Measurements from ENCODE around the gene MYL5.
"Not testable (repeated sequence)": the region's sequence is repeated elsewhere in the genome, so short reads cannot be mapped to it uniquely, and the experiment has no call there.

Gene MYL5

DNA sequence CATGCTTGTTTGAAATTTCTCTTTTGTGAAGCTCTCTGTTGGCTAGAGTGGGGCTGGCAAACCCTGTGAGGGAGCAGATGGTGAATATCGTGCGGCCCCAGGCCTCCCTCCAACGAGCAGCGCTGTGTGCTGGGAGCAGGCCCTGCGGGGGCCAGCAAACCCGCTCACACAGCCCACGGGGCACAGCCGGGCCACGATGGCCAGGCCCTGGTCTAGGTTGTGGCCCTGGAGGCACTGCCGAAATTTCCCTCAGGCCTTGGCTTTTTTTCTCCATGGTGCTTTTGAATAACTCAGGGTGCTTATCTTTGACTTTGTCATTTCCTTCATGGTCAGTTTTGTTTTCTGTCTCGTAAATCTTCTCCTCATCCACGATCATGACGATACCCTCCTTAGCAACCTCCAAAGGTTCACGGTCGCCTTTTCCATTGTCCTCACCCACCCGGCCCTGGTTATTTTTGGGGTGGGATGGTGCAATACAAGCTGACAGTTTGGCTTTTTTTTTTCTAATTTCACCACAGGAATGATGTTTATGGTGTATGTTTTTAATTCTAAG, 52.0 kb downstream of the MYL5 start:
- in situ Hi-C loops (cut with HindIII; ENCODE audit: low sequenced_read_pairs), result no loop called here
- DNase-seq (ENCODE audit: low read depth, low spot score), result no peak
- no peak overlapping the region for H3K4me3 ChIP-seq (ENCODE audit: low read depth, low read length)

DNA sequence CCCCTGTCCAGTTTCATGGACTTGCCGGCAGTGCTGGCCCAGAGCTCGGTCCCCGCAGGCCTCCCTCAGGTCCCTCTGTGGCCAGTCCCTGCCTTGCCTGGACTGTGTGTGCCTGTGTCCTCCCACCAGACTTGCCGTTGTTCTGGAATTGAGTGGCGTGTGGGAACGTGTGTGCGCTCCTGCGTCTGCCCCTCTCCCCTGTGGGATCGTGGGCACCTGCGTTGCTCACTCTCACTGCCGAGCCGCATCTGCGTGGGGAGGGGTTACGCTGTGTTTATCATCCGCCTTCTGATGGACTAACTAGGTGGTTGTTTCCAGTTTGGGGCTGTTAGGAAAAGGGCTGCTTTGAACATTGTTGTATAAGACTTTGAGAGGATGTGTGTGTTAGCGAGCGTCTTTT, 52.5 kb downstream of the MYL5 start:
- TF ChIP-seq CTCF (IDR thresholded peaks at IDR 0.05; ENCODE audit: low read depth, low read length), result no peak
- in situ Hi-C loops (cut with HindIII; ENCODE audit: low sequenced_read_pairs), result no loop called here
- no peak overlapping the region for H3K4me3 ChIP-seq (ENCODE audit: low read depth, low read length)
- DNase-seq (ENCODE audit: low read depth, low spot score), result no peak

More for the DNA sequence above, 52.0 kb downstream of the MYL5 start:
- TF ChIP-seq CTCF (IDR thresholded peaks at IDR 0.05; ENCODE audit: low read depth, low read length), result no peak

- in situ Hi-C loops (cut with HindIII; ENCODE audit: low sequenced_read_pairs), result no loop called here
- no peak for DNase-seq (ENCODE audit: low read depth, low spot score)
- no peak for TF ChIP-seq CTCF (IDR thresholded peaks at IDR 0.05; ENCODE audit: low read depth, low read length)
- no peak overlapping the region for H3K4me3 ChIP-seq (ENCODE audit: low read depth, low read length)
These were observed 53.2 kb downstream of the MYL5 start for GRCh38 chr4:727576-727975.

DNA sequence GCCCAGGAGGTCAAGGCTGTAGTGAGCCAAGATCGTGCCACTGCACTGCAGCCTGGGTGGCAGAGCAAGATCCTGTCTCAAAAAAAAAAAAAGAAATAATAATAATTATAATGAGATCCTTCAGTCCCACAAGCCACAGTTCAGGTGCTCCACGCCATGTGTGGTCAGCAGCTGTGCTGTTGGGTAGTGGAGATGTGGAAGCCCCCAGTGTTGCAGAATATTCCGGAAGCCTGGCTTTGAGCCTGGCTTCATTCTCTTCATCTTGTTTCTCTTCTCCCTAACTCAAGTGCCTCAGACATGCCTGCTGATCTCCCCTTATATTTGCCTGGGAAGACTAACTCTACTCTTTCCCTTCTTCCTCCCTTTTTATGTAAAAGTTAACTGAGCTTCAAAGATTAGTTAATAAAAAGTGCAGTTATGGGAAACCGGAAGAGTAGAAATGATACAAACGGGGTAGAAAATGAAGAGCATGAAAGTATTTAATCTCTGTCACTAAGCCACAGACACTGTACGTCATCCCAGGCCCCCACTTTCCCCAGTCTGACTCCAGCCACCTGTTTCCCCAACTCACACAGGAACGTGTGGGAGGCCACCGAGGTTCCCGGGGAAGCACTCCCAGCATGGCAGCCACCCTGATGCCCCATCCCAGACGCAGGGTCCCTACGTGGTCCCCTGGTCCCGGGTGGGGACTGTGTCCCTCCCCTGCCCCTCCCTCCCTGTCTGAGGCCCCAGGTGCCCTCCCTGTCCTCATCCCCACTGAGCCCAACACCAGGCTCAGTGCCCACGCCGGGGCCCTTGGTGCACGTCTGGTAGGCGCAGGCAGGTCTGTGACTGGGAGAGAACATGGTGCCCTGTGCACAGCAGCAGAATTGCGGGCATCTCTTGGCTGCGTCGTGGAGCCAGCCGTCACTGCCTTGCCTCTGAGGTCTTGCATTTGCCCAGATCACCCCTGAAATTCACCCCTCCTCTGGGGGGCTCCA, 55.3 kb downstream of the MYL5 start:
- no peak for TF ChIP-seq CTCF (IDR thresholded peaks at IDR 0.05; ENCODE audit: low read depth, low read length)
- in situ Hi-C loops (cut with HindIII; ENCODE audit: low sequenced_read_pairs), result no loop called here
- DNase-seq (ENCODE audit: low read depth, low spot score), result no peak
- H3K4me3 ChIP-seq (ENCODE audit: low read depth, low read length), result no peak overlapping the region

- no peak for TF ChIP-seq CTCF (IDR thresholded peaks at IDR 0.05; ENCODE audit: low read depth, low read length)
- in situ Hi-C loops (cut with HindIII; ENCODE audit: low sequenced_read_pairs), result no loop called here
- H3K4me3 ChIP-seq (ENCODE audit: low read depth, low read length), result no peak overlapping the region
- DNase-seq (ENCODE audit: low read depth, low spot score), result no peak
These were observed 56.2 kb downstream of the MYL5 start for GRCh38 chr4:730511-730910.

DNA sequence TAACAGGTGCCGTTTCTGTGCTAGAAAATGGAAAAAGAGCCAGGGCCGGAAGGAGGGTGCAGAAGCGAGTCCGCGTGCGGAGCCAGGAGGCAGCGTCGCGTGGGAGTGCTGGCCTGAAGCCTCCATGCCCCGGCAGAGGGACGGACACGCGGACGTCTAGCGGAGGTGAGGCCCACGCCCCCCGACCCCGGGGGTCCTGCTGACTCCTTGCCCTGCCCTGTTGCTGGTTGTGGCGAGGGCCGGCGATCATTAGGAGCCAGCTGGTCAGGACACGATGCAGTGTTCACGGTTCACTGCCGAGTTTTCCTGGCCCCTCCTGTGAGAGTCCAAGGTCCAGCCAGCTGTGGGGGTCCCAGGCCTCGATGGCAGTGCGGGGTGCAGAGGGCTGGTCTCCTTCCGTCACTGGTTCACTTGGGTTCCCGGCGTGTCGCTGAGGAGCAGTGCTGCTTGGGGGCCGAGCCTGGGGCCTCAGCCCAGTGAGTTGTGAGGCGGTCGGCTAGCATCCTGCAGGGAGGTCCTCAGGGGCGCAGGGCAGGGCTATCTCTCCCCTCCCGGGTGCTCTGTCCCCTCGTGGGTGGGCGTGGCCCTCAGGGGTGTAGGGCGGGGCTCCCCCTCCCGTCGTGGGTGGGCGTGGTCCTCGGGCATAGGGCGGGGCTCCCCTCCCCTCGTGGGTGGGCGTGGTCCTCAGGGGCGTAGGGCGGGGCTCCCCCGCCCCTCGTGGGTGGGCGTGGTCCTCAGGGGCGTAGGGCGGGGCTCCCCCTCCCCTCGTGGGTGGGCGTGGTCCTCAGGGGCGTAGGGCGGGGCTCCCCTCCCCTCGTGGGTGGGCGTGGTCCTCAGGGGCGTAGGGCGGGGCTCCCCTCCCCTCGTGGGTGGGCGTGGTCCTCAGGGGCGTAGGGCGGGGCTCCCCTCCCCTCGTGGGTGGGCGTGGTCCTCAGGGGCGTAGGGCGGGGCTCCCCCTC, 56.9 kb downstream of the MYL5 start:
- in situ Hi-C loops (cut with HindIII; ENCODE audit: low sequenced_read_pairs); DNase-seq (ENCODE audit: low read depth, low spot score): not testable (repeated sequence)

More for the DNA sequence above, 56.9 kb downstream of the MYL5 start:
- H3K4me3 ChIP-seq (ENCODE audit: low read depth, low read length), result not testable (repeated sequence)
